Thyroid gland (tissue), 4 donors: Measurements from ENCODE around the gene AADAT. TPM values are rescaled to one million over a fixed set of nuclear protein-coding genes. Genes with fewer than 3 reads are reported as not detected.

Experiments used
- DNase-seq, 2 donors: peaks; one replicate each; pipeline ENCODE4 v3.0.0-alpha.2; 2019
- H3K27ac ChIP-seq, 3 donors: fragments of 200-600 bp; sonication (generic); 1 replicate in 2 of 3; 2 replicates in 1 of 3; pipeline ENCODE4 v1.5.1; 2016 to 2019; ENCODE audit warnings: mild to moderate bottlenecking in 1 of 3, moderate library complexity in 1 of 3
- H3K27me3 ChIP-seq: fragments of 200-600 bp; sonication (generic); one replicate; pipeline ENCODE4 v1.5.1; 2019
- H3K36me3 ChIP-seq, 2 donors: fragments of 200-600 bp; sonication (generic); one replicate each; pipeline ENCODE4 v1.5.1; 2016 to 2019
- H3K4me1 ChIP-seq, 2 donors: fragments of 200-600 bp; sonication (generic); one replicate each; pipeline ENCODE4 v1.5.1; 2017 to 2019
- H3K4me3 ChIP-seq, 3 donors: fragments of 200-600 bp; sonication (generic); replicated peaks in 1 of 3; 1 replicate in 2 of 3; 2 replicates in 1 of 3; pipeline ENCODE4 v1.5.1; 2016; ENCODE audit warnings: mild to moderate bottlenecking in 1 of 3
- H3K9me3 ChIP-seq: fragments of 200-600 bp; sonication (generic); one replicate; pipeline ENCODE4 v1.5.1; 2017
- POLR2A ChIP-seq, 2 donors: fragments of 450-650 bp; IDR thresholded peaks; one replicate each; pipeline ENCODE4 v1.6.1; 2017; ENCODE audit warnings: antibody characterized with exemption in 2 of 2, mild to moderate bottlenecking in 2 of 2, moderate library complexity in 1 of 2
- WGBS, 2 donors: methylation state at CpG; one replicate each; pipeline ENCODE4 v1.1.5; 2017; 5-methylcytosine and 5-hydroxymethylcytosine counted together
- intact Hi-C: fragments of 100-400 bp; cut with DNase I; formaldehyde crosslinking; loops from one replicate; pipeline ENCODE4 v1.15.1; 2023
- total RNA-seq, 4 donors: library from RNA; depleted of rRNA; stranded (reverse); fragments of >200 nt; gene quantifications; one replicate each; pipeline ENCODE4 v1.2.3, GENCODE V29; 2016
- TF ChIP-seq, protein P1 (sequence below), 6 experiments: fragments of 200-600 bp in 3 of 6; fragments of 450-650 bp in 3 of 6; sonication (generic) in 3 of 6; IDR thresholded peaks; one replicate each; pipeline ENCODE4 v1.5.1; 2016 to 2019; ENCODE audit warnings: antibody characterized with exemption in 6 of 6, mild to moderate bottlenecking in 2 of 6, inconsistent platforms in 1 of 6, moderate library complexity in 1 of 6

Gene AADAT
- total RNA-seq, 4 donors from 2014 or later, result 5.7 to 12.1 (median 8.9) TPM

- H3K4me1 ChIP-seq, result no peaks in the 10 kb centered on the region
- no peaks in the 10 kb centered on the region for H3K9me3 ChIP-seq
- no peak for TF ChIP-seq POLR2A (IDR thresholded peaks at IDR 0.05)
- TF ChIP-seq, protein P1, sequence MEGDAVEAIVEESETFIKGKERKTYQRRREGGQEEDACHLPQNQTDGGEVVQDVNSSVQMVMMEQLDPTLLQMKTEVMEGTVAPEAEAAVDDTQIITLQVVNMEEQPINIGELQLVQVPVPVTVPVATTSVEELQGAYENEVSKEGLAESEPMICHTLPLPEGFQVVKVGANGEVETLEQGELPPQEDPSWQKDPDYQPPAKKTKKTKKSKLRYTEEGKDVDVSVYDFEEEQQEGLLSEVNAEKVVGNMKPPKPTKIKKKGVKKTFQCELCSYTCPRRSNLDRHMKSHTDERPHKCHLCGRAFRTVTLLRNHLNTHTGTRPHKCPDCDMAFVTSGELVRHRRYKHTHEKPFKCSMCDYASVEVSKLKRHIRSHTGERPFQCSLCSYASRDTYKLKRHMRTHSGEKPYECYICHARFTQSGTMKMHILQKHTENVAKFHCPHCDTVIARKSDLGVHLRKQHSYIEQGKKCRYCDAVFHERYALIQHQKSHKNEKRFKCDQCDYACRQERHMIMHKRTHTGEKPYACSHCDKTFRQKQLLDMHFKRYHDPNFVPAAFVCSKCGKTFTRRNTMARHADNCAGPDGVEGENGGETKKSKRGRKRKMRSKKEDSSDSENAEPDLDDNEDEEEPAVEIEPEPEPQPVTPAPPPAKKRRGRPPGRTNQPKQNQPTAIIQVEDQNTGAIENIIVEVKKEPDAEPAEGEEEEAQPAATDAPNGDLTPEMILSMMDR (IDR thresholded peaks at IDR 0.05), result no peak
- WGBS, 2 donors, result 77 to 92% methylated on average over 2 of the region's 2 CpGs
- intact Hi-C loops, result loop anchor here (10.0 kb wide), 1 partner anchor 720 kb away; no protein-coding TSS in a partner anchor
- DNase-seq, result no peak
- no peak overlapping the region for H3K27ac ChIP-seq
- H3K27me3 ChIP-seq, result no peaks in the 10 kb centered on the region
- H3K36me3 ChIP-seq, result no peaks in the 10 kb centered on the region
- no peak overlapping the region for H3K4me3 ChIP-seq
Observed at GRCh38 chr4:170134821-170135220, 45.1 kb upstream of the AADAT start.

DNA sequence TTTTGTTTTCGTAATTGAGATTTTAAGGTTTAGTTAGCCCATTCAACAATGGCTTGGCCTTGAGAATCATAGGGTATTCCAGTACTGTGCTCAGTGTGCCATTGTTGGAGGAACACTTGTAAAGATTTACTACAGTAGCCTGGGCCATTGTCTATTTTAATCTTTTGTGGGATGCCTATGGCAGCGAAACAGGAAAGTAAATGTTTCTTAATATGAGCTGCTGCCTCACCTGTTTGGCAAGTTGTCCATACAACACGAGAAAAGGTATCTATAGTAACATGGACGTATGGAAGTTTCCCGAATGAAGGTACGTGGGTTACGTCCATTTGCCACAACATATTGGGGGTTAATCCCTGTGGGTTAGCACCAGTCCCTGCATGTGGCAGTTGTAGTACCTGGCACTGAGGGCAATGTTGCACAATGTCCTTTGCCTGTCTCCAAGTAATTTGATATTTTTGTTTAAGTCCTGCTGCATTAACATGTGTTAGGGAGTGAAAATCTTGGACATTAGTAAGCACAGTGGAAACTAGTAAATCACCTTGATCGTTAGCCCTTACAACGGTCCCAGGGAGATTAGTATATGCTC, 38.6 kb upstream of the AADAT start:
- Histone ChIP-seq H3K4me3 (no peak overlapping the region), H3K9me3 (no peaks in the 10 kb centered on the region), H3K27me3 (no peaks in the 10 kb centered on the region), H3K4me1 (no peaks in the 10 kb centered on the region), H3K27ac (no peak overlapping the region), H3K36me3 (no peaks in the 10 kb centered on the region)
- TF ChIP-seq, protein P1 (IDR thresholded peaks at IDR 0.05), result no peak
- TF ChIP-seq POLR2A (IDR thresholded peaks at IDR 0.05), result no peak
- intact Hi-C loops, result no loop called here
- WGBS, 2 donors, result 93 to 95% methylated on average over 9 of the region's 9 CpGs
- no peak for DNase-seq

DNA sequence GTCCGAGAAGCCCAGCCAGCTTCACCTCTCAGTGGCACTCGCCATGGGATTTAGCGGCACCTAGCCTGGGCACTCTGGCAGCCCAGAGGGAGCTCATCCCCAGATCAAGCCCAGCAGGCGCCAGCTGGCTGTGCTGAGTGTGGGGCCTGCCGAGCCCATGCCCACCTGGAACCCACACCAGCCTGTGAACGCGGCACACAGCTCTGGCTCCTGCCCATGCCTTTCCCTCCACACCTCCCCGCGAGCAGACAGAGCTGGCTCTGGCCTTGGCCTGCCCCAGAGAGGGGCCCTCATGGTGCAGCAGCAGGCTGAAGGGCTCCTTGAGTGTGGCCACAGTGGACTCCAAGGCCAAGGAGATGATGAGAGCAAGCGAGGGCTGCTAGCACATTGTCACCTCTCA, 38.0 kb upstream of the AADAT start:
- no peak for DNase-seq
- Histone ChIP-seq H3K4me3 (no peak overlapping the region), H3K27me3 (no peaks in the 10 kb centered on the region), H3K9me3 (no peaks in the 10 kb centered on the region), H3K4me1 (no peaks in the 10 kb centered on the region), H3K36me3 (no peaks in the 10 kb centered on the region), H3K27ac (no peak overlapping the region)
- intact Hi-C loops, result no loop called here
- TF ChIP-seq, protein P1 (IDR thresholded peaks at IDR 0.05), result no peak
- TF ChIP-seq POLR2A (IDR thresholded peaks at IDR 0.05), result no peak
- WGBS, 2 donors, result 80 to 97% methylated on average over 6 to 8 of the region's 10 CpGs

DNA sequence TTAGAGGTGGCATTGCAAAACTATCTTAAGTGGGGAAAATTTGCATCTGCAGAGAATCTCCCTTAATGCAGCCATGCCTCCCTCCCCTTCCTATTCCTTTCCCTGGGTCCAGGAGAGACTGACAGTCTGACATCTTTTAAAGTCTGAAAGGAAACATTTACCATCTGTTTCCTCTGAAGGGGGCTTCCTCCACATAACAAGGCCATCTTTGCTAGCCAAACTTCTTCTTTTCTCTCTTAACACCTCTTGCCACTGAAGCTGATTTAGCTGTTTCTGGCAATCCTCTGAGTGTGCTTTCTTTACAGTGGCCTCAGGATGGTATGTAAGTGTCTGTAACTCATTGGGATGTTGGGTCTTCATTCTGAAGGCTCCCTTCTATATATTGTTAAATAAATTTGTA, 34.6 kb upstream of the AADAT start:
- Histone ChIP-seq H3K36me3 (no peaks in the 10 kb centered on the region), H3K4me1 (no peaks in the 10 kb centered on the region), H3K27me3 (no peaks in the 10 kb centered on the region), H3K27ac (no peak overlapping the region), H3K9me3 (no peaks in the 10 kb centered on the region), H3K4me3 (no peak overlapping the region)
- intact Hi-C loops, result no loop called here
- DNase-seq, result no peak
- TF ChIP-seq POLR2A (IDR thresholded peaks at IDR 0.05), result no peak
- TF ChIP-seq, protein P1 (IDR thresholded peaks at IDR 0.05), result no peak

- TF ChIP-seq, protein P1 (IDR thresholded peaks at IDR 0.05), result no peak
- no peak for TF ChIP-seq POLR2A (IDR thresholded peaks at IDR 0.05)
- H3K9me3 ChIP-seq, result no peaks in the 10 kb centered on the region
- no peak overlapping the region for H3K27ac ChIP-seq
- no peaks in the 10 kb centered on the region for H3K27me3 ChIP-seq
- DNase-seq, result no peak
- no peak overlapping the region for H3K4me3 ChIP-seq
- intact Hi-C loops, result no loop called here
- H3K4me1 ChIP-seq, result no peaks in the 10 kb centered on the region
- no peaks in the 10 kb centered on the region for H3K36me3 ChIP-seq
Observed at GRCh38 chr4:170122252-170122651, 32.5 kb upstream of the AADAT start.
